NCI-H345 (cell line): ENCODE data around the gene TMSB15C.

Experiments
- DNase-seq: peaks from one replicate; lab custom pipeline; 2025; lab: John Stamatoyannopoulos, UW

The TMSB15C gene

DNA sequence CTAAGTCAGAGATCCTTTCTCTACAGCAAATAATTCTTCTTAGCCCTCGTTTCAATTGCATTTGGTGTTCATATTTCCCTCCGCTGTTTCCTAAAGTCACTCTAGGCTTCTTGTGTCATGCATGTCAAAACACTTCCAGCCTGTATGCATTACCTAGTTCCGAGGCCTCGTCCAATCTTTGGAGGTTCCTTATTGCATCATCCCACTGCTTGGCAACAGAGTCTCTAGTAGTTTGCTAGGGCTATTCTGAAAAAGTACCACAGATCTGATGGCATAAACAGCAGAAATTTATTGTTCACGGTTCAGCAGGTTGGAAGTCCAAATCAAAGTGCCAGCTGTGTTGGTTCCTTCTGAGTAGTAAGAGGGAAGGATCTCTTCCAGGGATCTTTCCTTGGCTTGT lies 30.4 kb downstream of the TMSB15C start:
- DNase-seq: no peak

DNA sequence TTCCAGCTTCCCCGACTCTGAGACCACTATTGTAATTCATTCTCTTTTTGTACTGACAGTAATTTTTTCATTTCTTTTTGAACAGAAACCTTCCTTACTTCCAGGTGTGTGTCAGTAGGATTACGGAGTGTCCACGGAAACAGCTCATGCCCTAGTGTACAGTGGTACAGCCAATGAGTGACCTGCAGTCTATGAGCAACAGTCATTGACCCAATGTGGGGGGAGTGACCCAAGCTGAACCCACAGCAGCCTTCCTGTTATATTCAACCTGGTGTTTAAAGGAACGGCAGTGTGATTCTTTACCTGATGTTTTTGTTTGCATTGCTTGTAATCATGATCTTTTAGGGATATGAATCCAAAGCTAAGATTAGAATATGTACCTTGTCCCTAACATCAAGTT lies 35.0 kb downstream of the TMSB15C start:
- no peak for DNase-seq

DNA sequence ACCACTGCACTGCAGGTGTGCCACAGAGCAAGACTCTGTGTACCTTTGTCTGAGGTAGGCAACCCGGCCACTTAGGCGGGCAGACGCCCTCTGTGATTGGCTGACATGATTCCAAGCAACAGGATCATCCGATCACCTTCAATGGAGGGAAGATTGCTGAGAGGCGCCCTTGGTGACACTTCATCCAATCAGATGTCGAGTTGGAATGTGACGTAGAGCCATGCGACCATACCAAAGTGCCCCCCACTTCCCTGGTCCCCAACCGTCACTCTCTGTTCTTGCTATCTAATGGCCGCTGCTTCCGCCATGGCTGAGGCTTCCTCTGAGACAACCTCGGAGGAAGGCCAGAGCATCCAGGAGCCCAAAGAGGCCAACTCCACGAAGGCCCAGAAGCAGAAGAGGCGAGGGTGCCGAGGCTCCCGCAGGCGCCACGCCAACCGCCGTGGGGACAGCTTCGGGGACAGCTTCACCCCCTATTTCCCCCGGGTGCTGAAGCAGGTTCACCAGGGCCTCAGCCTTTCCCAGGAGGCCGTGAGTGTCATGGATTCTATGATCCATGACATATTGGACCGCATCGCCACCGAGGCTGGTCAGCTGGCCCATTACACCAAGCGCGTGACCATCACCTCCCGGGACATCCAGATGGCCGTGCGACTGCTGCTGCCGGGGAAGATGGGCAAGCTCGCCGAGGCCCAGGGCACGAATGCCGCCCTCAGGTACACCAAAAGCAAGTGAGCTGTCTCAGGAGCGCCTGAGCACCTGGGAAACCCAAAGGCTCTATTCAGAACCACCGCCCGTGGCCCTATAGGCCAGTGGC lies 36.1 kb downstream of the TMSB15C start, which contains the start of gene H2BW2:
Gene H2BW2, plus strand, starts transcription at position 268 of the 817 bp plus-strand sequence. Its CDS starts 39 bp downstream, at position 307.
- DNase-seq: no peak
